ENCODE measurements around the gene P3R3URF. TPM values are rescaled to one million over a fixed set of nuclear protein-coding genes. Genes with fewer than 3 reads are reported as not detected.

P3R3URF gene
- total and polyA plus RNA-seq, 12 donors = not detected

GRCh38 chr1:46187106-46187869, 11.0 kb upstream of the P3R3URF start:
- Histone ChIP-seq H3K36me3 (peaks cover 0 to 50% (median 31%) of the 10 kb centered on the region in 9 donors), H3K4me1 (peaks cover 5 to 46% (median 20%) of the 10 kb centered on the region in 9 donors), H3K4me3 (no peak overlapping the region), H3K27ac (peak overlapping the region in 8 of 10 donors; percentile 10 to 69 (median 52)), H3K27me3 (no peaks in the 10 kb centered on the region), H3K9me3 (no peaks in the 10 kb centered on the region)
- DNase-seq (no peak), ATAC-seq (peak in 2 of 8 donors; percentile 18 to 32)
- intact Hi-C loops (cut with DNase I) = loop anchor here in 1 of 10 donors (10.0 kb wide), 1 partner anchor 302 kb away; no protein-coding TSS in a partner anchor
- 74 to 79% methylated on average over 8 of the region's 8 CpGs for WGBS, 2 donors
- no peak for TF ChIP-seq CTCF (IDR thresholded peaks at IDR 0.05)

GRCh38 chr1:46186076-46186475, 9.8 kb upstream of the P3R3URF start:
- WGBS, 2 donors = 96 to 97% methylated on average over 2 of the region's 2 CpGs
- peak overlapping the region in 1 of 10 donors; percentile 36 for H3K27ac ChIP-seq
- no peak for TF ChIP-seq CTCF (IDR thresholded peaks at IDR 0.05)
- no peaks in the 10 kb centered on the region for H3K9me3 ChIP-seq
- peaks cover 5 to 49% (median 21%) of the 10 kb centered on the region in 9 donors for H3K4me1 ChIP-seq
- H3K27me3 ChIP-seq = no peaks in the 10 kb centered on the region
- no peak for ATAC-seq
- H3K4me3 ChIP-seq = no peak overlapping the region
- H3K36me3 ChIP-seq = peaks cover 0 to 38% (median 19%) of the 10 kb centered on the region in 9 donors
- intact Hi-C loops (cut with DNase I) = loop anchor here in 1 of 10 donors (10.0 kb wide), 1 partner anchor 301 kb away; no protein-coding TSS in a partner anchor
- no peak for DNase-seq

- intact Hi-C loops (cut with DNase I) = loop anchor here in 5 of 10 donors (2.0 to 10.0 kb wide), 3 partner anchors 37 to 300 kb away; no protein-coding TSS in a partner anchor
- ATAC-seq = no peak
- no peak overlapping the region for H3K4me3 ChIP-seq
- TF ChIP-seq CTCF (IDR thresholded peaks at IDR 0.05) = no peak
- peaks cover 0 to 29% (median 9%) of the 10 kb centered on the region in 9 donors for H3K36me3 ChIP-seq
- WGBS, 2 donors = 79 to 88% methylated on average over 7 of the region's 7 CpGs
- no peak for DNase-seq
- H3K27ac ChIP-seq = peak overlapping the region in 3 of 10 donors; percentile 6 to 36 (median 9)
- H3K27me3 ChIP-seq = no peaks in the 10 kb centered on the region
- H3K9me3 ChIP-seq = no peaks in the 10 kb centered on the region
- peaks cover 5 to 56% (median 23%) of the 10 kb centered on the region in 9 donors for H3K4me1 ChIP-seq
Observed at GRCh38 chr1:46184920-46185658, 8.8 kb upstream of the P3R3URF start.

- intact Hi-C loops (cut with DNase I) = loop anchor here in 5 of 10 donors (2.0 to 10.0 kb wide), 3 partner anchors 38 to 299 kb away; no protein-coding TSS in a partner anchor
- DNase-seq (no peak), ATAC-seq (no peak)
- TF ChIP-seq CTCF (IDR thresholded peaks at IDR 0.05) = no peak
- Histone ChIP-seq H3K36me3 (peaks cover 0 to 19% (median 1%) of the 10 kb centered on the region in 9 donors), H3K9me3 (no peaks in the 10 kb centered on the region), H3K27ac (peak overlapping the region in 9 of 10 donors; percentile 17 to 90 (median 80)), H3K27me3 (no peaks in the 10 kb centered on the region), H3K4me3 (no peak overlapping the region), H3K4me1 (peaks cover 5 to 62% (median 30%) of the 10 kb centered on the region in 9 donors)
- 86 to 91% methylated on average over 12 of the region's 12 CpGs for WGBS, 2 donors
Observed at GRCh38 chr1:46183926-46184557, 7.8 kb upstream of the P3R3URF start.
